HL-60 (cell line): ENCODE results near the gene GIPC1.

ENCODE experiments used
- GABPA ChIP-seq: IDR thresholded peaks from 2 replicates; pipeline ENCODE4 v1.6.1; 2012; ENCODE audit warnings: low read depth
- POLR2AphosphoS5 ChIP-seq: IDR thresholded peaks from 2 replicates; pipeline ENCODE4 v1.6.1; 2012; ENCODE audit warnings: low read depth
- SPI1 ChIP-seq: IDR thresholded peaks from 2 replicates; pipeline ENCODE4 v1.6.1; 2012; ENCODE audit warnings: low read depth, mild to moderate bottlenecking, borderline replicate concordance
- TF ChIP-seq, protein P1 (sequence below): IDR thresholded peaks from one replicate; pipeline ENCODE4 v1.5.1; 2011; ENCODE audit warnings: low read length, control low read depth, inconsistent platforms; ENCODE audit not compliant: insufficient read depth
- TF ChIP-seq, protein P2 (sequence below): IDR thresholded peaks from 2 replicates; pipeline ENCODE4 v1.6.1; 2012; ENCODE audit warnings: low read depth; ENCODE audit not compliant: insufficient replicate concordance

DNA sequence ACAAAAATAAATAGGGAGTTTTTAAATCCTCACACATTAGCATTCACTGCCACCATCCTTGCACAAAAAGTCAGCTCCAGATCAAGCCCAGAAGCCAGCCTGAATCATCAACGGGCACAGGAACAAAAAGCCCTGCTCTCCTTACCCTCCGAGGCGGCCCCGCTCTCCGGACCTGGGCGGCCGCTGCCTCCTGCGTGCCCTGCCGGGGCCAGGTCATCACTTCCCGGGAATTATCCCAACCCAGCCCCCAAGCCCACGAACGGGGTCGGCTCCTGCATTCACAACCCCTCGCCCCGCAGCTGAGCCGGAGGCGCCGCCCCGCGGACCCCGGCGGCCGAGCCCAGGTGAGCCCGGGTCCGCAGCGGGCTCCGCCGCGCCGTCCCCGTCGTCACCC lies 21.5 kb upstream of the GIPC1 start:
- TF ChIP-seq, protein P1, sequence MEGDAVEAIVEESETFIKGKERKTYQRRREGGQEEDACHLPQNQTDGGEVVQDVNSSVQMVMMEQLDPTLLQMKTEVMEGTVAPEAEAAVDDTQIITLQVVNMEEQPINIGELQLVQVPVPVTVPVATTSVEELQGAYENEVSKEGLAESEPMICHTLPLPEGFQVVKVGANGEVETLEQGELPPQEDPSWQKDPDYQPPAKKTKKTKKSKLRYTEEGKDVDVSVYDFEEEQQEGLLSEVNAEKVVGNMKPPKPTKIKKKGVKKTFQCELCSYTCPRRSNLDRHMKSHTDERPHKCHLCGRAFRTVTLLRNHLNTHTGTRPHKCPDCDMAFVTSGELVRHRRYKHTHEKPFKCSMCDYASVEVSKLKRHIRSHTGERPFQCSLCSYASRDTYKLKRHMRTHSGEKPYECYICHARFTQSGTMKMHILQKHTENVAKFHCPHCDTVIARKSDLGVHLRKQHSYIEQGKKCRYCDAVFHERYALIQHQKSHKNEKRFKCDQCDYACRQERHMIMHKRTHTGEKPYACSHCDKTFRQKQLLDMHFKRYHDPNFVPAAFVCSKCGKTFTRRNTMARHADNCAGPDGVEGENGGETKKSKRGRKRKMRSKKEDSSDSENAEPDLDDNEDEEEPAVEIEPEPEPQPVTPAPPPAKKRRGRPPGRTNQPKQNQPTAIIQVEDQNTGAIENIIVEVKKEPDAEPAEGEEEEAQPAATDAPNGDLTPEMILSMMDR: no peak
- TF ChIP-seq POLR2AphosphoS5 (no peak), SPI1 (no peak), GABPA (no peak)
- TF ChIP-seq, protein P2, sequence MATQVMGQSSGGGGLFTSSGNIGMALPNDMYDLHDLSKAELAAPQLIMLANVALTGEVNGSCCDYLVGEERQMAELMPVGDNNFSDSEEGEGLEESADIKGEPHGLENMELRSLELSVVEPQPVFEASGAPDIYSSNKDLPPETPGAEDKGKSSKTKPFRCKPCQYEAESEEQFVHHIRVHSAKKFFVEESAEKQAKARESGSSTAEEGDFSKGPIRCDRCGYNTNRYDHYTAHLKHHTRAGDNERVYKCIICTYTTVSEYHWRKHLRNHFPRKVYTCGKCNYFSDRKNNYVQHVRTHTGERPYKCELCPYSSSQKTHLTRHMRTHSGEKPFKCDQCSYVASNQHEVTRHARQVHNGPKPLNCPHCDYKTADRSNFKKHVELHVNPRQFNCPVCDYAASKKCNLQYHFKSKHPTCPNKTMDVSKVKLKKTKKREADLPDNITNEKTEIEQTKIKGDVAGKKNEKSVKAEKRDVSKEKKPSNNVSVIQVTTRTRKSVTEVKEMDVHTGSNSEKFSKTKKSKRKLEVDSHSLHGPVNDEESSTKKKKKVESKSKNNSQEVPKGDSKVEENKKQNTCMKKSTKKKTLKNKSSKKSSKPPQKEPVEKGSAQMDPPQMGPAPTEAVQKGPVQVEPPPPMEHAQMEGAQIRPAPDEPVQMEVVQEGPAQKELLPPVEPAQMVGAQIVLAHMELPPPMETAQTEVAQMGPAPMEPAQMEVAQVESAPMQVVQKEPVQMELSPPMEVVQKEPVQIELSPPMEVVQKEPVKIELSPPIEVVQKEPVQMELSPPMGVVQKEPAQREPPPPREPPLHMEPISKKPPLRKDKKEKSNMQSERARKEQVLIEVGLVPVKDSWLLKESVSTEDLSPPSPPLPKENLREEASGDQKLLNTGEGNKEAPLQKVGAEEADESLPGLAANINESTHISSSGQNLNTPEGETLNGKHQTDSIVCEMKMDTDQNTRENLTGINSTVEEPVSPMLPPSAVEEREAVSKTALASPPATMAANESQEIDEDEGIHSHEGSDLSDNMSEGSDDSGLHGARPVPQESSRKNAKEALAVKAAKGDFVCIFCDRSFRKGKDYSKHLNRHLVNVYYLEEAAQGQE: no peak
